Panc1 (cell line): ENCODE results near the gene NEK6. TPM values are rescaled to one million over a fixed set of nuclear protein-coding genes. Genes with fewer than 3 reads are reported as not detected.

Source experiments
- ATAC-seq: fragments of 200-7000 bp; cut with Tn5 transposase; 2 replicates; pipeline ENCODE4 v1.9.1; 2020; ENCODE audit warnings: mild to moderate bottlenecking, moderate library complexity
- BruUV-seq: library from RNA; stranded (reverse); fragments of 400-500 nt; replicated peaks from 2 replicates; lab custom pipeline; 2021; lab: Mats Ljungman, UMichigan
- CTCF ChIA-PET: fragments of 300-600 bp; sonication (Branson Sonifier 250); formaldehyde crosslinking; loops from one replicate; lab custom pipeline; 2022; ENCODE audit warnings: antibody characterized with exemption; lab: Charles Lee
- POLR2A ChIA-PET: fragments of 300-600 bp; sonication (Branson Sonifier 250); formaldehyde crosslinking; loops from one replicate; lab custom pipeline; 2022; ENCODE audit warnings: antibody characterized with exemption; lab: Charles Lee
- DNase-seq: peaks from one replicate; pipeline ENCODE4 v3.0.0-alpha.2; 2010; ENCODE audit warnings: low read depth, low spot score
- H3K27ac ChIP-seq: 2 replicates; pipeline ENCODE4 v1.5.1; 2011; ENCODE audit warnings: mild to moderate bottlenecking, low read length, inconsistent platforms
- H3K27me3 ChIP-seq: fragments of 200-500 bp; sonication (Bioruptor generic); 2 replicates; pipeline ENCODE4 v1.6.0; 2014; ENCODE audit warnings: low read length, inconsistent platforms; ENCODE audit not compliant: control insufficient read depth, insufficient read depth
- H3K36me3 ChIP-seq: fragments of 200-500 bp; sonication (Bioruptor generic); 2 replicates; pipeline ENCODE4 v1.5.1; 2014; ENCODE audit warnings: inconsistent platforms, mild to moderate bottlenecking, low read length, moderate library complexity; ENCODE audit not compliant: control insufficient read depth, insufficient read depth
- H3K4me1 ChIP-seq: 2 replicates; pipeline ENCODE4 v1.5.1; 2011; ENCODE audit warnings: inconsistent platforms, mild to moderate bottlenecking, low read length, moderate library complexity; ENCODE audit not compliant: control insufficient read depth, insufficient read depth
- H3K4me3 ChIP-seq, 2 experiments: 2 replicates each; pipeline ENCODE4 v1.5.1; 2011 to 2012; ENCODE audit warnings: low read depth in 2 of 2, low read length in 2 of 2, mild to moderate bottlenecking in 2 of 2, inconsistent platforms in 1 of 2, moderate library complexity in 1 of 2
- H3K9me3 ChIP-seq: fragments of 200-500 bp; sonication (Bioruptor generic); 2 replicates; pipeline ENCODE4 v1.5.1; 2014; ENCODE audit warnings: low read depth, mild to moderate bottlenecking, inconsistent platforms, low read length, moderate library complexity; ENCODE audit not compliant: control insufficient read depth, insufficient read depth
- POLR2AphosphoS5 ChIP-seq: IDR thresholded peaks from 2 replicates; pipeline ENCODE4 v1.6.1; 2012; ENCODE audit warnings: mild to moderate bottlenecking, low read depth, low read length, moderate library complexity
- SIN3A ChIP-seq: IDR thresholded peaks from 2 replicates; pipeline ENCODE4 v1.6.1; 2012; ENCODE audit warnings: low read depth, mild to moderate bottlenecking, low read length, moderate library complexity, borderline replicate concordance; ENCODE audit not compliant: insufficient read depth
- TCF7L2 ChIP-seq: IDR thresholded peaks from 2 replicates; pipeline ENCODE4 v1.6.1; 2011; ENCODE audit warnings: mild to moderate bottlenecking, low read depth, low read length, inconsistent platforms
- in situ Hi-C: cut with HindIII; loops from 2 replicates; pipeline ENCODE4 v1.10.0; 2016; ENCODE audit warnings: low sequenced_read_pairs, low pct_unique_long_range_greater_than_20kb
- intact Hi-C: fragments of 100-400 bp; cut with micrococcal nuclease; formaldehyde crosslinking; loops from one replicate; pipeline ENCODE4 v1.10.0; 2022; ENCODE audit not compliant: unreplicated experiment
- total RNA-seq: library from RNA; stranded (reverse); gene quantifications from one replicate; pipeline ENCODE4 v1.2.1, GENCODE V29; 2021; ENCODE audit not compliant: unreplicated experiment
- TF ChIP-seq, protein P1 (sequence below), 2 experiments: IDR thresholded peaks; 2 replicates each; pipeline ENCODE4 v1.6.1; 2011 to 2012; ENCODE audit warnings: low read depth in 2 of 2, control low read depth in 1 of 2, low read length in 1 of 2, mild to moderate bottlenecking in 1 of 2, moderate library complexity in 1 of 2; ENCODE audit not compliant: insufficient read depth in 1 of 2
- TF ChIP-seq, protein P2 (sequence below): fragments of 450-650 bp; IDR thresholded peaks from 2 replicates; pipeline ENCODE4 v1.5.1; 2017; ENCODE audit warnings: mild to moderate bottlenecking

The NEK6 gene
- total RNA-seq, 1 experiment from 2014 or later: 56.3 TPM

DNA sequence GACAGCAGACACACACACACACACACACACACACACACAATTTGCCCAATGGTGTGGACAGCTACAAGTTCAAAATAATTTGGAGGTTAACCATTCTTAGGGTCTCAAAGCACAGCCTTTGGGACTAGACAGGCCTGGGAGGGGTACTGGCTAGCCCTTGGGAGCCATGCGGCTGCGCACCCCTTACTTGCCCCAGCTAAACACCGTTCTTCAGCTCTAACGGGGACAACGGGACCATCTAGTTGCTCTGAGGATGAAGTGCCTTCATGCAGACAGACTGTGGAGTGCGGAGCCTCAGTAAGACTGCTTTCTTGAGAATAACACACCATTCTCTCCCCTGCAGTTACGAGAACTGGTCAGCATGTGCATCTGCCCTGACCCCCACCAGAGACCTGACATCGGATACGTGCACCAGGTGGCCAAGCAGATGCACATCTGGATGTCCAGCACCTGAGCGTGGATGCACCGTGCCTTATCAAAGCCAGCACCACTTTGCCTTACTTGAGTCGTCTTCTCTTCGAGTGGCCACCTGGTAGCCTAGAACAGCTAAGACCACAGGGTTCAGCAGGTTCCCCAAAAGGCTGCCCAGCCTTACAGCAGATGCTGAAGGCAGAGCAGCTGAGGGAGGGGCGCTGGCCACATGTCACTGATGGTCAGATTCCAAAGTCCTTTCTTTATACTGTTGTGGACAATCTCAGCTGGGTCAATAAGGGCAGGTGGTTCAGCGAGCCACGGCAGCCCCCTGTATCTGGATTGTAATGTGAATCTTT is 92.9 kb downstream of the NEK6 start:
- no TSS peak for BruUV-seq
- CTCF ChIA-PET: interaction anchor here (1.3 kb wide), 1 partner anchor 42 kb away, joined by 5 read pairs; no protein-coding TSS in a partner anchor

DNA sequence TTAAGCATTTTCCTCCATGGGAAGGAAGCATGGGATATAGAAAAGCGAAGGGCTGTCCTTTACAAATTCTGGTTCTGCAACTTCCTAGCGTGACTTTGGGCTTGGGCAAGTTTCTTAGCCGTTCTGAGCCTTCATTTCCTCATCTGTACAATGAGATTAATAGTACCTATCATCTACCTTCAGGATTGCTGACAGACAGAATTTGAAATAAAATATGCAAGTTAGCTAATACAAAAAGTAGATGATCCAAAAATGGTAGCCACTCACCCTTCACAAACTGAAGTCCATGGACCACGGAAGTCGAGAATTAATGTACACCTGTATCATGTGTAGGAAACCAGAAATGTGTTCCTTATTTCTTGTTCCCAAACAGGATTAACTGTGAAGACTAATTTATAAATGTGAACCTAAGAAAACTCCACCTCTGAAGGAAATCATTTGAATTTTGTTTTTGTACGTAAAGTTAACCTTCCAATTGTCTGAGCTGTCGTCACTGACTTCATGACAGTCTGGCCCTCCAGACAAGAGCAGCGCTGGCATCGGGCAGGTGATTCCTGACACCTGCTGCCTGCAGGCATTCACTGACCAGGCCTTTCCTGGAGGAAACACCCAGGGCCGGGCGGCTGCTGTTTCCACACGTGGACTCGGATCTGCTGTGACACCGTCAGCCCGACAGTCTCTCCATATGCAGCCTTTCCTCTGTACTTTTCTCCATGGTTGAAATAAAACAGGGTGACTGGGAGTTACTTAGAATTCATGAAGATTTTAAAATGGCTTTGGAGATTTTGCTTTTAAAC is 94.1 kb downstream of the NEK6 start:
- peaks cover 4% of the 10 kb centered on the region for H3K36me3 ChIP-seq
- no peaks in the 10 kb centered on the region for H3K27me3 ChIP-seq
- DNase-seq: no peak
- in situ Hi-C loops (no loop called here), intact Hi-C loops (no loop called here)
- TF ChIP-seq SIN3A: no peak
- TF ChIP-seq, protein P1, sequence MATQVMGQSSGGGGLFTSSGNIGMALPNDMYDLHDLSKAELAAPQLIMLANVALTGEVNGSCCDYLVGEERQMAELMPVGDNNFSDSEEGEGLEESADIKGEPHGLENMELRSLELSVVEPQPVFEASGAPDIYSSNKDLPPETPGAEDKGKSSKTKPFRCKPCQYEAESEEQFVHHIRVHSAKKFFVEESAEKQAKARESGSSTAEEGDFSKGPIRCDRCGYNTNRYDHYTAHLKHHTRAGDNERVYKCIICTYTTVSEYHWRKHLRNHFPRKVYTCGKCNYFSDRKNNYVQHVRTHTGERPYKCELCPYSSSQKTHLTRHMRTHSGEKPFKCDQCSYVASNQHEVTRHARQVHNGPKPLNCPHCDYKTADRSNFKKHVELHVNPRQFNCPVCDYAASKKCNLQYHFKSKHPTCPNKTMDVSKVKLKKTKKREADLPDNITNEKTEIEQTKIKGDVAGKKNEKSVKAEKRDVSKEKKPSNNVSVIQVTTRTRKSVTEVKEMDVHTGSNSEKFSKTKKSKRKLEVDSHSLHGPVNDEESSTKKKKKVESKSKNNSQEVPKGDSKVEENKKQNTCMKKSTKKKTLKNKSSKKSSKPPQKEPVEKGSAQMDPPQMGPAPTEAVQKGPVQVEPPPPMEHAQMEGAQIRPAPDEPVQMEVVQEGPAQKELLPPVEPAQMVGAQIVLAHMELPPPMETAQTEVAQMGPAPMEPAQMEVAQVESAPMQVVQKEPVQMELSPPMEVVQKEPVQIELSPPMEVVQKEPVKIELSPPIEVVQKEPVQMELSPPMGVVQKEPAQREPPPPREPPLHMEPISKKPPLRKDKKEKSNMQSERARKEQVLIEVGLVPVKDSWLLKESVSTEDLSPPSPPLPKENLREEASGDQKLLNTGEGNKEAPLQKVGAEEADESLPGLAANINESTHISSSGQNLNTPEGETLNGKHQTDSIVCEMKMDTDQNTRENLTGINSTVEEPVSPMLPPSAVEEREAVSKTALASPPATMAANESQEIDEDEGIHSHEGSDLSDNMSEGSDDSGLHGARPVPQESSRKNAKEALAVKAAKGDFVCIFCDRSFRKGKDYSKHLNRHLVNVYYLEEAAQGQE (IDR thresholded peaks at IDR 0.05; ENCODE audit: insufficient read depth in 1 of 2, low read depth in 2 of 2, low read length in 1 of 2): no peak
- no peak; the same call in 1 of the 2 replicates for TF ChIP-seq POLR2AphosphoS5
- no peak for TF ChIP-seq TCF7L2
- TF ChIP-seq, protein P2, sequence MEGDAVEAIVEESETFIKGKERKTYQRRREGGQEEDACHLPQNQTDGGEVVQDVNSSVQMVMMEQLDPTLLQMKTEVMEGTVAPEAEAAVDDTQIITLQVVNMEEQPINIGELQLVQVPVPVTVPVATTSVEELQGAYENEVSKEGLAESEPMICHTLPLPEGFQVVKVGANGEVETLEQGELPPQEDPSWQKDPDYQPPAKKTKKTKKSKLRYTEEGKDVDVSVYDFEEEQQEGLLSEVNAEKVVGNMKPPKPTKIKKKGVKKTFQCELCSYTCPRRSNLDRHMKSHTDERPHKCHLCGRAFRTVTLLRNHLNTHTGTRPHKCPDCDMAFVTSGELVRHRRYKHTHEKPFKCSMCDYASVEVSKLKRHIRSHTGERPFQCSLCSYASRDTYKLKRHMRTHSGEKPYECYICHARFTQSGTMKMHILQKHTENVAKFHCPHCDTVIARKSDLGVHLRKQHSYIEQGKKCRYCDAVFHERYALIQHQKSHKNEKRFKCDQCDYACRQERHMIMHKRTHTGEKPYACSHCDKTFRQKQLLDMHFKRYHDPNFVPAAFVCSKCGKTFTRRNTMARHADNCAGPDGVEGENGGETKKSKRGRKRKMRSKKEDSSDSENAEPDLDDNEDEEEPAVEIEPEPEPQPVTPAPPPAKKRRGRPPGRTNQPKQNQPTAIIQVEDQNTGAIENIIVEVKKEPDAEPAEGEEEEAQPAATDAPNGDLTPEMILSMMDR: no peak
- H3K9me3 ChIP-seq: no peaks in the 10 kb centered on the region
- no peak overlapping the region for H3K4me3 ChIP-seq
- ChIA-PET CTCF (no interaction called here), POLR2A (no interaction called here)
- TSS peak; percentile 46 for BruUV-seq
- peak overlapping the region; percentile 54; the same call in 1 of the 2 replicates for H3K27ac ChIP-seq
- H3K4me1 ChIP-seq: peaks cover 36% of the 10 kb centered on the region
- no peak for ATAC-seq

More for the DNA sequence above, 92.9 kb downstream of the NEK6 start:
- Histone ChIP-seq H3K4me3 (no peak overlapping the region), H3K9me3 (no peaks in the 10 kb centered on the region), H3K27me3 (no peaks in the 10 kb centered on the region), H3K36me3 (peaks cover 4% of the 10 kb centered on the region), H3K4me1 (peaks cover 27% of the 10 kb centered on the region), H3K27ac (peak overlapping the region; percentile 54; the same call in 1 of the 2 replicates)
- no peak for DNase-seq
- in situ Hi-C loops: no loop called here
- no peak for ATAC-seq
- POLR2A ChIA-PET: no interaction called here
- 0 out of 2 replicates have a peak, but pooled peaks have one; percentile 7 for TF ChIP-seq SIN3A
- TF ChIP-seq, protein P1 (IDR thresholded peaks at IDR 0.05; ENCODE audit: insufficient read depth in 1 of 2, low read depth in 2 of 2, low read length in 1 of 2): no peak
- intact Hi-C loops: no loop called here
